DND-41 (cell line): ENCODE measurements around the gene TDRD9.

Experiments
- ATAC-seq: fragments of 200-7000 bp; cut with Tn5 transposase; 3 replicates; pipeline ENCODE4 v1.9.1; 2021; ENCODE audit warnings: low read depth; ENCODE audit not compliant: insufficient read depth
- DNase-seq: peaks from one replicate; pipeline ENCODE4 v3.0.0-alpha.2; 2020
- H2AFZ ChIP-seq: 2 replicates; pipeline ENCODE4 v1.6.0; 2012; ENCODE audit warnings: low read depth, low read length
- H3K27ac ChIP-seq: 2 replicates; pipeline ENCODE4 v1.5.1; 2012; ENCODE audit warnings: low read length, inconsistent platforms
- H3K27me3 ChIP-seq: fragments of 200-600 bp; sonication (generic); 2 replicates; pipeline ENCODE4 v1.6.0; 2012; ENCODE audit warnings: low read length, mild to moderate bottlenecking, inconsistent platforms; ENCODE audit not compliant: insufficient read depth, poor library complexity
- H3K36me3 ChIP-seq: 2 replicates; pipeline ENCODE4 v1.5.1; 2012; ENCODE audit warnings: low read length, inconsistent platforms; ENCODE audit not compliant: insufficient read depth
- H3K4me1 ChIP-seq: 2 replicates; pipeline ENCODE4 v1.5.1; 2012; ENCODE audit warnings: mild to moderate bottlenecking, low read length; ENCODE audit not compliant: insufficient read depth
- H3K4me2 ChIP-seq: 2 replicates; pipeline ENCODE4 v1.6.0; 2012; ENCODE audit warnings: mild to moderate bottlenecking, moderate library complexity, low read length, inconsistent platforms; ENCODE audit not compliant: insufficient read depth
- H3K4me3 ChIP-seq, 2 experiments: fragments of 200-600 bp in 1 of 2; shearing (Covaris generic) in 1 of 2; 2 replicates each; pipeline ENCODE4 v1.5.1; 2012 to 2016; ENCODE audit warnings: inconsistent platforms in 2 of 2, low read length in 2 of 2, mild to moderate bottlenecking in 2 of 2, low read depth in 1 of 2, moderate library complexity in 1 of 2
- H3K79me2 ChIP-seq: 2 replicates; pipeline ENCODE4 v1.6.0; 2012; ENCODE audit warnings: low read length, inconsistent platforms; ENCODE audit not compliant: insufficient read depth
- H3K9ac ChIP-seq: 2 replicates; pipeline ENCODE4 v1.6.0; 2012; ENCODE audit warnings: low read depth, mild to moderate bottlenecking, inconsistent platforms, low read length, moderate library complexity
- H3K9me3 ChIP-seq: 2 replicates; pipeline ENCODE4 v1.5.1; 2012; ENCODE audit warnings: low read length, moderate library complexity, mild to moderate bottlenecking, inconsistent platforms; ENCODE audit not compliant: insufficient read depth, severe bottlenecking
- H4K20me1 ChIP-seq: 2 replicates; pipeline ENCODE4 v1.6.0; 2012; ENCODE audit warnings: low read length; ENCODE audit not compliant: insufficient read depth
- CTCF ChIP-seq: IDR thresholded peaks from 2 replicates; pipeline ENCODE4 v1.5.1; 2012; ENCODE audit warnings: borderline replicate concordance, low read length, moderate library complexity, mild to moderate bottlenecking; ENCODE audit not compliant: poor library complexity, severe bottlenecking; ENCODE audit errors: extremely low read depth
- EZH2 ChIP-seq: IDR thresholded peaks from 3 replicates; pipeline ENCODE4 v1.6.1; 2012; ENCODE audit warnings: borderline replicate concordance, low read depth, mild to moderate bottlenecking, moderate library complexity, low read length, inconsistent platforms; ENCODE audit not compliant: severe bottlenecking

TDRD9 gene

GRCh38 chr14:103928011-103928890 is at the start of gene TDRD9:
TSS of gene TDRD9 (plus strand) at chr14:103928456. CDS start at chr14:103928510, 54 bp downstream.
- no peaks in the 10 kb centered on the region for H3K36me3 ChIP-seq
- H4K20me1 ChIP-seq: no peaks in the 10 kb centered on the region
- no peak within 1 kb of the TSS for H3K27ac ChIP-seq
- TF ChIP-seq EZH2 (no peak), CTCF (no peak)
- H3K27me3 ChIP-seq: peaks cover 7% of the 10 kb centered on the region
- no peaks in the 10 kb centered on the region for H3K79me2 ChIP-seq
- H3K4me1 ChIP-seq: no peaks in the 10 kb centered on the region
- no peak for ATAC-seq
- H3K9ac ChIP-seq: no peak within 1 kb of the TSS
- no peak within 1 kb of the TSS for H2AFZ ChIP-seq
- H3K4me3 ChIP-seq: no peak within 1 kb of the TSS
- no peaks in the 10 kb centered on the region for H3K9me3 ChIP-seq
- H3K4me2 ChIP-seq: no peak within 1 kb of the TSS
- no peak for DNase-seq

GRCh38 chr14:103879118-103879569 is 49.1 kb upstream of the TDRD9 start:
- DNase-seq (no peak), ATAC-seq (no peak)
- no peak overlapping the region for H3K27ac ChIP-seq
- no peak overlapping the region for H3K4me3 ChIP-seq
- no peaks in the 10 kb centered on the region for H3K9me3 ChIP-seq
- no peaks in the 10 kb centered on the region for H3K36me3 ChIP-seq
- H3K9ac ChIP-seq: no peak overlapping the region
- H3K4me1 ChIP-seq: peaks cover 11% of the 10 kb centered on the region; the same call in 1 of the 2 replicates
- no peak for TF ChIP-seq CTCF
- TF ChIP-seq EZH2: no peak
- H3K4me2 ChIP-seq: no peak overlapping the region
- peaks cover 17% of the 10 kb centered on the region for H3K27me3 ChIP-seq
- no peak overlapping the region for H2AFZ ChIP-seq
- no peaks in the 10 kb centered on the region for H4K20me1 ChIP-seq
- no peaks in the 10 kb centered on the region for H3K79me2 ChIP-seq

- Histone ChIP-seq H3K9me3 (no peaks in the 10 kb centered on the region), H3K9ac (no peak overlapping the region), H2AFZ (no peak overlapping the region), H3K27ac (no peak overlapping the region), H3K79me2 (no peaks in the 10 kb centered on the region), H4K20me1 (no peaks in the 10 kb centered on the region), H3K36me3 (no peaks in the 10 kb centered on the region), H3K4me3 (no peak overlapping the region), H3K4me2 (no peak overlapping the region), H3K4me1 (peaks cover 11% of the 10 kb centered on the region; the same call in 1 of the 2 replicates), H3K27me3 (peaks cover 17% of the 10 kb centered on the region)
- no peak for ATAC-seq
- no peak for DNase-seq
- no peak for TF ChIP-seq CTCF
- TF ChIP-seq EZH2: no peak
Observed at GRCh38 chr14:103879570-103880347, 48.5 kb upstream of the TDRD9 start.
